Type B pancreatic cell (in vitro differentiated cells): ENCODE measurements around the gene CPHXL. TPM values are rescaled to one million over a fixed set of nuclear protein-coding genes. Genes with fewer than 3 reads are reported as not detected.

ENCODE experiments used
- DNase-seq: peaks from one replicate; pipeline ENCODE4 v3.0.0; 2021; ENCODE audit warnings: mixed read lengths; ENCODE audit not compliant: unreplicated experiment; ENCODE audit errors: extremely low spot score
- H3K27ac Mint-ChIP-seq: 2 replicates; pipeline ENCODE4 v1.8.0; 2021; ENCODE audit warnings: mild to moderate bottlenecking, mixed read lengths
- H3K27me3 Mint-ChIP-seq: 2 replicates; pipeline ENCODE4 v1.8.0; 2021; ENCODE audit warnings: mixed read lengths
- H3K36me3 Mint-ChIP-seq: 2 replicates; pipeline ENCODE4 v1.8.0; 2021; ENCODE audit warnings: mixed read lengths
- H3K4me1 Mint-ChIP-seq: one replicate; pipeline ENCODE4 v1.8.0; 2021; ENCODE audit warnings: mixed read lengths; ENCODE audit not compliant: unreplicated experiment
- H3K4me3 Mint-ChIP-seq: 2 replicates; pipeline ENCODE4 v1.8.0; 2021; ENCODE audit warnings: mild to moderate bottlenecking, mixed read lengths
- H3K9me3 Mint-ChIP-seq: 2 replicates; pipeline ENCODE4 v1.8.0; 2021; ENCODE audit warnings: mixed read lengths
- long read RNA-seq: library from polyadenylated mRNA; unstranded; transcript quantifications from one replicate; pipeline ENCODE4 v2.0.0, GENCODE V29; 2020
- total RNA-seq: library from RNA; stranded (reverse); gene quantifications from 2 replicates; pipeline ENCODE4 v1.2.1, GENCODE V29; 2021; ENCODE audit warnings: low replicate concordance
- TF ChIP-seq, protein P1 (sequence below): fragments of 200-600 bp; sonication (generic); conservative IDR thresholded peaks from 2 replicates; pipeline ENCODE4 v1.5.0; 2021; ENCODE audit warnings: antibody characterized with exemption, mild to moderate bottlenecking

The CPHXL gene
- total RNA-seq: not detected in 2 replicates
- long read RNA-seq: 0 reads

DNA sequence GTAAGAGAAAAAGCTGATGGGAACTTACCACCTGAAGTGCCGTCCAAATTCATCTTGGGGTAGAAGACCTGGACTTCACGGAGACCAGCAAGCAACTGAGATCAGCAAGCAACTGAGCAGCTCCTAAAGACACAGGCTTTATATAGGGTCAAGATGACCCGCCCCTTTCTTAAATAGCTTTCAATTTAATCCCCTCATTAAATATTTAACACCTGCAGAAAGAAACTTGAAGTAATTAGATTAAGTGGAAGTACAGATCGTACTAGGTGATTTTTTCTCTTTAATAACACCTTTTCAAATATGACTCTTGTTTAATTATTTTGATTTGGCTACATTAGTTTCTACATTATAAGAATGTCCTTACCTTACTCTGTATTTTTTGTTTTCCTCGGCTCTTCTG lies at the start of gene CPHXL:
TSS of gene CPHXL (minus strand) at position 101 of the 400 bp plus-strand sequence. CDS start at position 53, 48 bp downstream.
- TF ChIP-seq, protein P1, sequence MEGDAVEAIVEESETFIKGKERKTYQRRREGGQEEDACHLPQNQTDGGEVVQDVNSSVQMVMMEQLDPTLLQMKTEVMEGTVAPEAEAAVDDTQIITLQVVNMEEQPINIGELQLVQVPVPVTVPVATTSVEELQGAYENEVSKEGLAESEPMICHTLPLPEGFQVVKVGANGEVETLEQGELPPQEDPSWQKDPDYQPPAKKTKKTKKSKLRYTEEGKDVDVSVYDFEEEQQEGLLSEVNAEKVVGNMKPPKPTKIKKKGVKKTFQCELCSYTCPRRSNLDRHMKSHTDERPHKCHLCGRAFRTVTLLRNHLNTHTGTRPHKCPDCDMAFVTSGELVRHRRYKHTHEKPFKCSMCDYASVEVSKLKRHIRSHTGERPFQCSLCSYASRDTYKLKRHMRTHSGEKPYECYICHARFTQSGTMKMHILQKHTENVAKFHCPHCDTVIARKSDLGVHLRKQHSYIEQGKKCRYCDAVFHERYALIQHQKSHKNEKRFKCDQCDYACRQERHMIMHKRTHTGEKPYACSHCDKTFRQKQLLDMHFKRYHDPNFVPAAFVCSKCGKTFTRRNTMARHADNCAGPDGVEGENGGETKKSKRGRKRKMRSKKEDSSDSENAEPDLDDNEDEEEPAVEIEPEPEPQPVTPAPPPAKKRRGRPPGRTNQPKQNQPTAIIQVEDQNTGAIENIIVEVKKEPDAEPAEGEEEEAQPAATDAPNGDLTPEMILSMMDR: no peak
- no peak within 1 kb of the TSS for H3K27ac Mint-ChIP-seq
- no peaks in the 10 kb centered on the region for H3K27me3 Mint-ChIP-seq
- no peak for DNase-seq
- H3K36me3 Mint-ChIP-seq: no peaks in the 10 kb centered on the region
- no peaks in the 10 kb centered on the region for H3K9me3 Mint-ChIP-seq
- no peak within 1 kb of the TSS for H3K4me3 Mint-ChIP-seq
- H3K4me1 Mint-ChIP-seq: no peaks in the 10 kb centered on the region

DNA sequence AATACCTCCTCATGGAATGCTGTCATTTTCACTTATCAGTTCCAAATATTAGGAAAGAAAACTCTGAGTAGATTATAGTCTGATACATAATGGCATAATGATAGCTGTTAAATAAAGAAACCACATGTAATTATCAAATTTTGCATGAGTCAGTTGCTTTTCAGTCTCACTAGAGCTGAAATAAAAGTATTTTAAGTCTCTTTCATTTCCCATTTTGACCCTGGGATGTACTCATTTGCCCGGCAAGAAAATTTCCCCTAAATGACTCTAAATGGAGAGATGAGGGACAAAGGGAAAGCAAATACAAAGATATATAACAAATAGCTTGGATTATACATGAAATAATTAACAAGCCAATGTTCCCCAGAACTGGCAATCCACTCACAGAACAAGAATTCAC lies 47.9 kb upstream of the CPHXL start:
- H3K9me3 Mint-ChIP-seq: no peaks in the 10 kb centered on the region
- H3K27me3 Mint-ChIP-seq: peaks cover 15% of the 10 kb centered on the region
- H3K27ac Mint-ChIP-seq: no peak overlapping the region
- DNase-seq: no peak
- H3K4me1 Mint-ChIP-seq: no peaks in the 10 kb centered on the region
- H3K4me3 Mint-ChIP-seq: no peak overlapping the region
- TF ChIP-seq, protein P1: no peak
- H3K36me3 Mint-ChIP-seq: no peaks in the 10 kb centered on the region

DNA sequence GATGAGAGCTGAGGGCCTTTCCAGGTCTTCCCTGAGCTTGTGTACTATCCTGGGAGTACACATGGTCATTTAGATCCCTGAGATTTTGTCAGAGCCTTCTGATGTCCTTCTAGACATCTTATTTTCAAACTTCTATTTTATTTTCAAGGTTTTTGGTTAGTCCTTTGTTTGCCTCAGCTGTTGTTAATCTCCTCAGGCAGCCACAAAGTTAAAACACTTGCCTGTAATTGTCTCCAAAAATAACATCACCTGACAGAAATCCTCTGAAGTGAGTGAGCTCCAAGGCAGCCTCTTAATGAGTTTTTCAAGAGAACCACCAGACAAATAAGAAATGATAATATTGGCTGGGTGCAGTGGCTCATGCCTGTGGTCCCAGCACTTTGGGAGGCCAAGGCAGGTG lies 43.8 kb upstream of the CPHXL start:
- no peak for DNase-seq
- Mint-ChIP-seq H3K4me1 (no peaks in the 10 kb centered on the region), H3K27me3 (peaks cover 7% of the 10 kb centered on the region), H3K4me3 (no peak overlapping the region), H3K27ac (no peak overlapping the region), H3K9me3 (no peaks in the 10 kb centered on the region), H3K36me3 (no peaks in the 10 kb centered on the region)
- TF ChIP-seq, protein P1: no peak

DNA sequence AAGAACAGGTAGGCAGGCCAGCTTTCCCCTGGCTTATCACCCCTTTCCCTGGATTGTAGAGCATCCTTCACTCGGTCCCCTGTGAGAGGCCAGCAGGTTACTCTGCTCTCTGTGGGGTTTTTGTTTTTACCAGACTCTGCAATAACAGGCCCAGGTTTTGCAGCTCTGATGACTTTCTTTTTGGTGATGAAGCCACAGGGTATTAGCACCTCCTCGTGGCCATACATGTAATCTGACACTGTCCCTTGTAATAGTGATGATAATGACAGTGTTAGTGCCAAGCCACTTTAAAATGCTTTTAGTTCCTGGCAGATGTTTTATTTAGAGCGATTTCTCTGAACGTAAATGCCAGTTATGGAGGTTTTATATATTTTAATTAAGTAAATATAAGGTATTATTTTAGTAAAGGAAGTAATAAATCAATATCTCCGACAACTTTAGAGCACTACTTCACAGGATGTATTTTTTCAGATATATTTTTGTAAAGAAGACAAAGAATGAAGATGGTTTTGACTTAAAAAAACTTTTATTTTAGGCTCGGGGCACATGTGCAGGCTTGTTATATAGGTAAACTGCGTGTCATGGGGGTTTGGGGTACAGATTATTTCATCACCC lies 38.0 kb upstream of the CPHXL start:
- Mint-ChIP-seq H3K9me3 (no peaks in the 10 kb centered on the region), H3K27ac (no peak overlapping the region), H3K36me3 (no peaks in the 10 kb centered on the region), H3K4me1 (peaks cover 6% of the 10 kb centered on the region), H3K4me3 (no peak overlapping the region), H3K27me3 (peaks cover 10% of the 10 kb centered on the region)
- TF ChIP-seq, protein P1: peak; percentile 85
- no peak for DNase-seq

DNA sequence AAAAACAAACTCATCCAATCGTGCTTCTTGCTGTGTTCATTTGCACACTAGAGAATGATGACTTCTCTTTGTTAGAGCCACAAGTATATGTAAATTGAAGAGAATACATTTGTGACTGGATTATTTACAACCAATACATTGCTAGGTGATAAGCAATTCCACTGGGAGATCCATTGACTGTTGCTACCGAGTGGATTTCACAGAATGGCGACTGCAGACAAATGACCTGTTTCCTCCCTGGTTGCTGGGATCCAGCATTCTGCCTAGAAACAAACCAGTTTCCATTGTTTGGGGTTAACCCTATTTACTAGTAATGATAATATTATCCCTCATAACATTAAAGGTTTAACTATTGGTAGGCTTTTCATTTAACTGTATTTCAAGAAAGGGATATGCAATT lies 36.9 kb upstream of the CPHXL start:
- H3K4me3 Mint-ChIP-seq: no peak overlapping the region
- peaks cover 12% of the 10 kb centered on the region for H3K27me3 Mint-ChIP-seq
- DNase-seq: no peak
- H3K36me3 Mint-ChIP-seq: no peaks in the 10 kb centered on the region
- H3K4me1 Mint-ChIP-seq: peaks cover 6% of the 10 kb centered on the region
- no peak overlapping the region for H3K27ac Mint-ChIP-seq
- TF ChIP-seq, protein P1: no peak
- H3K9me3 Mint-ChIP-seq: no peaks in the 10 kb centered on the region
